H1 (cell line): ENCODE data around the gene LIMK2. TPM values are rescaled to one million over a fixed set of nuclear protein-coding genes. Genes with fewer than 3 reads are reported as not detected.

Experiments used
- CTCF ChIA-PET: fragments of 300-600 bp; sonication (Branson Sonifier 250); formaldehyde crosslinking; loops from one replicate; lab custom pipeline; 2021; ENCODE audit not compliant: partially characterized antibody; lab: Charles Lee
- POLR2A ChIA-PET: fragments of 300-600 bp; sonication (Branson Sonifier 250); formaldehyde crosslinking; loops from one replicate; lab custom pipeline; 2021; ENCODE audit warnings: inconsistent platforms; ENCODE audit not compliant: partially characterized antibody; lab: Charles Lee
- DNase-seq, 2 experiments: peaks; one replicate each; pipeline versions ENCODE4 v3.0.0 to v3.0.0-alpha.2; 2010 to 2022; ENCODE audit warnings: low spot score in 2 of 2, low read depth in 1 of 2, mixed read lengths in 1 of 2
- FAIRE-seq: peaks from 2 replicates; lab custom pipeline; 2011; peaks lifted over from hg19 to GRCh38; lab: Jason Lieb, UNC
- H2AFZ ChIP-seq: 2 replicates; pipeline ENCODE4 v1.8.1; 2012; ENCODE audit warnings: low read length, inconsistent platforms
- H2AK5ac ChIP-seq: 2 replicates; pipeline ENCODE4 v1.6.1; 2013; ENCODE audit warnings: low read depth, low read length
- H2BK120ac ChIP-seq: replicated peaks from 2 replicates; pipeline ENCODE3; 2013; ENCODE audit warnings: low read depth, low read length, inconsistent platforms
- H2BK12ac ChIP-seq: 2 replicates; pipeline ENCODE4 v1.6.1; 2013; ENCODE audit warnings: low read depth, low read length
- H2BK15ac ChIP-seq: 2 replicates; pipeline ENCODE4 v1.6.1; 2013; ENCODE audit warnings: low read length
- H2BK20ac ChIP-seq: 2 replicates; pipeline ENCODE4 v1.6.1; 2013; ENCODE audit warnings: low read length
- H2BK5ac ChIP-seq: 2 replicates; pipeline ENCODE4 v1.6.1; 2013; ENCODE audit warnings: low read depth, low read length
- H3K14ac ChIP-seq: 2 replicates; pipeline ENCODE4 v1.6.1; 2013; ENCODE audit warnings: inconsistent platforms; ENCODE audit not compliant: insufficient read length
- H3K18ac ChIP-seq: 2 replicates; pipeline ENCODE4 v1.6.1; 2013; ENCODE audit warnings: low read length; ENCODE audit errors: extremely low read depth
- H3K23ac ChIP-seq: 2 replicates; pipeline ENCODE4 v1.6.1; 2013; ENCODE audit warnings: inconsistent platforms; ENCODE audit not compliant: insufficient read length
- H3K23me2 ChIP-seq: 2 replicates; pipeline ENCODE4 v1.6.1; 2013; ENCODE audit warnings: low read depth, low read length
- H3K27ac ChIP-seq: 2 replicates; pipeline ENCODE4 v1.6.1; 2011; ENCODE audit warnings: low read depth, low read length, inconsistent platforms
- H3K27me3 ChIP-seq, 4 experiments: replicated peaks in 1 of 4; 1 replicate in 1 of 4; 2 replicates in 3 of 4; pipeline versions ENCODE4 v1.6.1 to v1.8.1; 2011 to 2013; ENCODE audit warnings: low read length in 3 of 4, mild to moderate bottlenecking in 3 of 4, inconsistent platforms in 2 of 4, mixed read lengths in 2 of 4, moderate library complexity in 1 of 4; ENCODE audit not compliant: control insufficient read depth in 3 of 4, insufficient read depth in 3 of 4; ENCODE audit errors: extremely low read depth in 1 of 4
- H3K36me3 ChIP-seq, 4 experiments: 2 replicates each; pipeline versions ENCODE4 v1.6.1 to v1.8.1; 2011 to 2013; ENCODE audit warnings: mild to moderate bottlenecking in 4 of 4, low read length in 3 of 4, moderate library complexity in 2 of 4, control low read depth in 1 of 4, inconsistent platforms in 1 of 4; ENCODE audit not compliant: insufficient read depth in 4 of 4, control insufficient read depth in 2 of 4
- H3K4ac ChIP-seq: replicated peaks from 2 replicates; pipeline ENCODE3; 2013; ENCODE audit warnings: low read length, low read depth, mixed read lengths, inconsistent platforms; ENCODE audit not compliant: insufficient read length
- H3K4me1 ChIP-seq, 4 experiments: replicated peaks in 1 of 4; 1 replicate in 1 of 4; 2 replicates in 3 of 4; pipeline versions ENCODE4 v1.6.1 to v1.8.1; 2011 to 2013; ENCODE audit warnings: low read length in 3 of 4, inconsistent platforms in 2 of 4, mixed read lengths in 1 of 4; ENCODE audit not compliant: insufficient read depth in 4 of 4, control insufficient read depth in 3 of 4
- H3K4me2 ChIP-seq, 2 experiments: 2 replicates each; pipeline versions ENCODE4 v1.6.1 to v1.8.1; 2011 to 2013; ENCODE audit warnings: low read depth in 2 of 2, low read length in 2 of 2, control low read depth in 1 of 2, inconsistent platforms in 1 of 2, mild to moderate bottlenecking in 1 of 2; ENCODE audit not compliant: insufficient read depth in 1 of 2
- H3K4me3 ChIP-seq, 4 experiments: fragments of 200-600, 300-600 bp in 1 of 4; sonication (generic), shearing (Covaris generic), sonication (Bioruptor Twin) in 1 of 4; 2 replicates each; pipeline versions ENCODE4 v1.5.1 to v1.8.1; 2011 to 2016; ENCODE audit warnings: low read length in 4 of 4, low read depth in 3 of 4, control low read depth in 2 of 4, inconsistent platforms in 2 of 4, mild to moderate bottlenecking in 2 of 4, mixed read lengths in 1 of 4, moderate library complexity in 1 of 4; ENCODE audit not compliant: insufficient read depth in 2 of 4; ENCODE audit errors: extremely low read depth in 1 of 4
- H3K56ac ChIP-seq: replicated peaks from 2 replicates; pipeline ENCODE3; 2013; ENCODE audit warnings: low read depth, mild to moderate bottlenecking, mixed read lengths, low read length, inconsistent platforms; ENCODE audit not compliant: insufficient read length
- H3K79me1 ChIP-seq: 2 replicates; pipeline ENCODE4 v1.6.1; 2013; ENCODE audit warnings: low read depth, low read length, control low read depth
- H3K79me2 ChIP-seq, 2 experiments: 2 replicates each; pipeline versions ENCODE4 v1.6.1 to v1.8.1; 2012 to 2013; ENCODE audit warnings: low read length in 2 of 2, mild to moderate bottlenecking in 2 of 2, inconsistent platforms in 1 of 2; ENCODE audit not compliant: insufficient read depth in 2 of 2, control insufficient read depth in 1 of 2
- H3K9ac ChIP-seq, 4 experiments: replicated peaks in 1 of 4; 1 replicate in 1 of 4; 2 replicates in 3 of 4; pipeline versions ENCODE4 v1.6.1 to v1.8.1; 2011 to 2013; ENCODE audit warnings: low read depth in 3 of 4, low read length in 3 of 4, control low read depth in 2 of 4, mild to moderate bottlenecking in 2 of 4, moderate library complexity in 2 of 4, inconsistent platforms in 1 of 4; ENCODE audit errors: extremely low read depth in 1 of 4
- H3K9me3 ChIP-seq, 2 experiments: 2 replicates each; pipeline versions ENCODE4 v1.6.1 to v1.8.1; 2012 to 2013; ENCODE audit warnings: mild to moderate bottlenecking in 2 of 2, moderate library complexity in 2 of 2, control low read depth in 1 of 2, inconsistent platforms in 1 of 2, low read depth in 1 of 2, low read length in 1 of 2, mixed read lengths in 1 of 2; ENCODE audit not compliant: insufficient read depth in 2 of 2
- H4K20me1 ChIP-seq, 2 experiments: replicated peaks in 1 of 2; 2 replicates each; pipeline versions ENCODE3 to v1.8.1; 2011 to 2013; ENCODE audit warnings: inconsistent platforms in 2 of 2, low read length in 2 of 2, mild to moderate bottlenecking in 1 of 2; ENCODE audit not compliant: insufficient read depth in 2 of 2, control insufficient read depth in 1 of 2
- H4K5ac ChIP-seq: 2 replicates; pipeline ENCODE4 v1.6.1; 2013; ENCODE audit warnings: low read length, low read depth, mixed read lengths, inconsistent platforms; ENCODE audit not compliant: insufficient read length
- H4K8ac ChIP-seq: 2 replicates; pipeline ENCODE4 v1.8.0; 2013; ENCODE audit warnings: mild to moderate bottlenecking, moderate library complexity, low read length, inconsistent platforms; ENCODE audit not compliant: insufficient read depth; ENCODE audit errors: extremely low read depth
- H4K91ac ChIP-seq: replicated peaks from 2 replicates; pipeline ENCODE3; 2013; ENCODE audit warnings: low read length, mixed read lengths, inconsistent platforms; ENCODE audit not compliant: insufficient read length
- BCL11A ChIP-seq, 2 experiments: IDR thresholded peaks; one replicate each; pipeline ENCODE4 v1.6.1; 2011; ENCODE audit warnings: low read depth in 2 of 2, low read length in 2 of 2, mild to moderate bottlenecking in 2 of 2
- WGBS, 2 experiments: shearing (Covaris generic) in 1 of 2; methylation state at CpG; one replicate each; pipeline versions ENCODE4 v1.1.6 to v1.1.7; 2013 to 2015; ENCODE audit warnings: low lambda C conversion rate in 2 of 2, mixed read lengths in 2 of 2, inconsistent platforms in 1 of 2, low coverage in 1 of 2, missing lambda C conversion rate in 1 of 2; ENCODE audit not compliant: insufficient replicate concordance in 2 of 2, insufficient coverage in 1 of 2, insufficient read length in 1 of 2; ENCODE audit errors: extremely low coverage in 1 of 2, missing lambda C conversion rate in 1 of 2; 5-methylcytosine and 5-hydroxymethylcytosine counted together
- polyA plus RNA-seq, 7 experiments: library from polyadenylated mRNA; depleted of rRNA in 3 of 7; stranded (reverse) in 5 of 7; unstranded in 2 of 7; fragments of >200 nt in 5 of 7; fragments of 200-250 nt in 2 of 7; gene quantifications; 1 replicate in 5 of 7; 2 replicates in 1 of 7; 4 replicates in 1 of 7; pipeline versions ENCODE4 v1.2.1 to v1.2.3, GENCODE V29; 2011 to 2013; ENCODE audit warnings: missing spikeins in 2 of 7, mixed read lengths in 2 of 7
- total RNA-seq: library from RNA; stranded (reverse); fragmentation: NEBNext Ultra II Directional; extraction: Animal tissue kit (Norgen Biotek cat#: 25700); gene quantifications from 2 replicates; pipeline ENCODE4 v1.2.1, GENCODE V29; 2021

Gene LIMK2
- total and polyA plus RNA-seq, 2 of the 8 experiments (the other 6 are each of a cell fraction or from before 2014, with no cell fraction given): 13.2 to 37.6 TPM

DNA sequence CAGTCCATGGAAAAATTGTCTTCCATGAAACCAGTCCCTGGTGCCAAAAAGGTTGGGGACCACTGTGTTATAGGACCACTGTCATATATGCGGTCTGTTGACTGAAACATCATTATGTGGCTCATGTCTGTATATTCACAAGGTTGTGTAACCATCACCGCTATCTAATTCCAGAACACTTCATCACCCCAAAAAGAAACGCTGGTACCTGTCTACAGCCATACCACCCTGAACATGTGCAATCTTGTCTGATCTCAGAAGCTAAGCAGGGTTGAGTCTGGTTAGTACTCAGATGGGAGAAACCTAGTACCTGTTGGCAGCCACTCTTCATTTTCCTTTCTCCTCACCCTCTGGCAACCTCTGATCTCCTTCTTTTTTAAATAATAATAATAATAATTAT, 93.1 kb downstream of the LIMK2 start:
- POLR2A ChIA-PET: no interaction called here
- H3K4me3 ChIP-seq: no peak overlapping the region
- DNase-seq (no peak), FAIRE-seq (no peak)
- H4K8ac ChIP-seq: no peak overlapping the region
- H3K4me1 ChIP-seq: no peaks in the 10 kb centered on the region
- H2AFZ ChIP-seq: no peak overlapping the region
- no peak overlapping the region for H3K27ac ChIP-seq
- no peak overlapping the region for H2BK12ac ChIP-seq
- H3K4ac ChIP-seq: no peak overlapping the region
- H3K9ac ChIP-seq: no peak overlapping the region
- H2AK5ac ChIP-seq: no peak overlapping the region
- no peak overlapping the region for H3K14ac ChIP-seq
- no peak overlapping the region for H4K5ac ChIP-seq
- H3K79me2 ChIP-seq: no peaks in the 10 kb centered on the region
- no peaks in the 10 kb centered on the region for H3K23me2 ChIP-seq
- H3K27me3 ChIP-seq: no peaks in the 10 kb centered on the region
- no peak overlapping the region for H3K18ac ChIP-seq
- H3K9me3 ChIP-seq: no peaks in the 10 kb centered on the region
- no peaks in the 10 kb centered on the region for H3K79me1 ChIP-seq
- H4K20me1 ChIP-seq: no peaks in the 10 kb centered on the region
- H4K91ac ChIP-seq: no peak overlapping the region
- no peak overlapping the region for H3K4me2 ChIP-seq
- TF ChIP-seq BCL11A (IDR thresholded peaks at IDR 0.05; ENCODE audit: low read depth in 2 of 2, low read length in 2 of 2): no peak
- TF ChIP-seq, all 59 proteins: peak for 0
- Histone ChIP-seq H3K56ac (no peak overlapping the region), H2BK5ac (no peak overlapping the region), H3K23ac (no peak overlapping the region), H2BK20ac (no peak overlapping the region), H2BK120ac (no peak overlapping the region), H2BK15ac (no peak overlapping the region), H3K36me3 (no peaks in the 10 kb centered on the region)
- CTCF ChIA-PET: interaction anchor here (1.2 kb wide), 1 partner anchor 8 kb away, joined by 3 read pairs; no protein-coding TSS in a partner anchor
- WGBS, 2 experiments: 91% methylated on average over 3 of the region's 3 CpGs; no CpG with 5 or more reads in 1 of the 2 experiments
